ENCODE results near the gene MEIS2. TPM values are rescaled to one million over a fixed set of nuclear protein-coding genes. Genes with fewer than 3 reads are reported as not detected.

Gene MEIS2
- total and polyA plus RNA-seq, 2 of the 13 experiments (the other 11 are each of a cell fraction or from before 2014, with no cell fraction given), result 10.7 to 12.4 TPM

- TF ChIP-seq PHF20 (CRISPR knock-in tag; IDR thresholded peaks at IDR 0.05), result no peak
- TF ChIP-seq REST (IDR thresholded peaks at IDR 0.05; ENCODE audit: borderline replicate concordance in 1 of 2, low read depth in 1 of 2, low read length in 2 of 2), result no peak
- TF ChIP-seq EED (CRISPR knock-in tag; IDR thresholded peaks at IDR 0.05), result no peak
- no peak for TF ChIP-seq TCF7 (IDR thresholded peaks at IDR 0.05; ENCODE audit: low read depth)
- no peak for TF ChIP-seq ZNF10 (CRISPR knock-in tag; IDR thresholded peaks at IDR 0.05; ENCODE audit: borderline replicate concordance, low read depth)
Measured at GRCh38 chr15:37134244-37134643, 33.9 kb upstream of the MEIS2 start (continued).

- Histone ChIP-seq H3K27me3 (ENCODE audit: control insufficient read depth in 1 of 2, insufficient read depth in 2 of 2, low read length in 2 of 2) (no peaks in the 10 kb centered on the region), H2AFZ (ENCODE audit: low read length) (no peak overlapping the region), H3K4me3 (replicated peaks in 1 of 3; ENCODE audit: insufficient read depth in 1 of 3, low read depth in 2 of 3, low read length in 3 of 3) (no peak overlapping the region), H3K79me2 (ENCODE audit: insufficient read depth, low read length) (no peaks in the 10 kb centered on the region), H3K9ac (ENCODE audit: insufficient read depth, low read depth, low read length) (no peak overlapping the region), H4K20me1 (ENCODE audit: insufficient read depth, low read length) (no peaks in the 10 kb centered on the region), H3K4me2 (ENCODE audit: low read depth, low read length) (no peak overlapping the region), H3K36me3 (replicated peaks in 1 of 2; ENCODE audit: control insufficient read depth in 1 of 2, insufficient read depth in 2 of 2, low read length in 2 of 2) (no peaks in the 10 kb centered on the region), H3K27ac (ENCODE audit: extremely low read length, insufficient read depth, low read length) (no peak overlapping the region), H3K9me3 (ENCODE audit: low read length) (no peaks in the 10 kb centered on the region), H3K4me1 (ENCODE audit: insufficient read depth, low read length) (no peaks in the 10 kb centered on the region)
- in situ Hi-C loops (cut with HindIII; ENCODE audit: extremely low pct_ligation_motif_present, low pct_unique_long_range_greater_than_20kb), result no loop called here
- no TSS peak for BruUV-seq (replicated peaks)
- DNase-seq (ENCODE audit: low spot score) (no peak), ATAC-seq (no peak), FAIRE-seq (peak; percentile 32)
- 0% methylated on average over 1 of the region's 1 CpG for WGBS (ENCODE audit: low lambda C conversion rate)
- intact Hi-C loops (cut with micrococcal nuclease; ENCODE audit: unreplicated experiment), result loop anchor here (1.0 to 10.0 kb wide), 6 partner anchors 15 to 751 kb away; no protein-coding TSS in a partner anchor
- ChIA-PET POLR2A (no interaction called here), CTCF (ENCODE audit: low intra/inter-chr PET ratio, low total read pairs) (interaction anchor here (1.5 to 3.6 kb wide), 2 partner anchors 250 to 633 kb away, joined by 3 to 42 read pairs; no protein-coding TSS in a partner anchor)
- TF ChIP-seq HMG20A (CRISPR knock-in tag; IDR thresholded peaks at IDR 0.05; ENCODE audit: borderline replicate concordance) (no peak), STAG1 (CRISPR knock-in tag; IDR thresholded peaks at IDR 0.05) (peak; percentile 76), ELF4 (CRISPR knock-in tag; IDR thresholded peaks at IDR 0.05; ENCODE audit: borderline replicate concordance) (no peak), SMC3 (IDR thresholded peaks at IDR 0.05; ENCODE audit: low read length) (0 out of 2 replicates have a peak, but pooled peaks have one; percentile 40), DMAP1 (CRISPR knock-in tag; IDR thresholded peaks at IDR 0.05) (no peak), CTCF (CRISPR knock-in tag; IDR thresholded peaks at IDR 0.05) (peak; percentile 41), RAD21 (CRISPR knock-in tag; IDR thresholded peaks at IDR 0.05) (0 out of 2 replicates have a peak, but pooled peaks have one; percentile 20), ZNF496 (CRISPR knock-in tag; IDR thresholded peaks at IDR 0.05; ENCODE audit: insufficient replicate concordance) (no peak)
Measured at GRCh38 chr15:37133602-37134001, 33.3 kb upstream of the MEIS2 start.

Data from HepG2 (cell line).